Lung microvascular endothelial cell (primary cell): Measurements from ENCODE around the gene MAP1LC3B. TPM values are rescaled to one million over a fixed set of nuclear protein-coding genes. Genes with fewer than 3 reads are reported as not detected.
A peak's percentile ranks its signal among the peaks of the same experiment; 100 is the strongest.

ENCODE experiments used
- DNase-seq, 2 donors: peaks; one replicate each; pipeline versions ENCODE4 v3.0.0 to v3.0.0-alpha.2; 2010; ENCODE audit warnings: low read depth in 2 of 2
- total RNA-seq: library from RNA; depleted of rRNA; stranded (reverse); fragments of >200 nt; gene quantifications from 2 replicates; pipeline ENCODE4 v1.2.1, GENCODE V29; 2014

Gene MAP1LC3B
- total RNA-seq, 1 donor from 2014 or later = 21.6 TPM

DNA sequence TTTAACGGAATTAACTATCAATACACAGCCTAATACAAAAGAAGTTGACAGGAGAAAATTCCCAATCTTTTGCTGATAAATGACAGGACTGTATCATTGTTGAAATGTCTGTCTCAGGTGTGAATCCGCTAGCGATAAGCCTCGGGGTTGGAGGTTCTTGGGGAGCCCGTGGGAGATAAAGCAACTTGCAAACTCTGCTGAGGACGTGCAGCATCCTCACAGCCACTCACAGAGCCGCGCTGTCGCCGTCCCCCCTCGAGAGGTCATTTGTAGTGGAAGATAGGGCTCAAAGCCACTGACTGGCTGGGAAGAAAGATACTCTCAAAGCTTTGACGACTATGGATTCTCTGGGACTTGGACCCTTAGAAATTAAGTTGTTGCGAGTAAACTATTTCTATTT lies 17.0 kb downstream of the MAP1LC3B start:
- DNase-seq = no peak

DNA sequence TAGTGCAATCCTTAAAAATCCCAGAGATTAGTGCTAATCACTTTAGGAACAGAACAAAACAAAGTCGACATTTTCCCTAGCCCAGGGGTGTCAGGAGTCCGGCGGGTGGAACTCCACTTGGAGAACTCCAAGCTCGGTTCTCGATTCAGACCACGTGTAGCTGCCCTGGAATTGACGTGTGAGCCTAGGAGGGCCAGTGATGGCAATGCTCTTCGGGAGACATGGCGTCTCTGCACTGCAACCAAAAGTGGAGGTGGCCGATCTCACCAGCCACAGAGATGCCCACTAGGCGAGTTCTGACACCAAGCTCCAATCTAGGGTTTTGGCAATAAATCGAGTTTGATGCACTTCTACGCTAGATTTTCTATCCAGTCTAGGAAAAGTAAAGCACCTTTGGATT lies 17.6 kb downstream of the MAP1LC3B start:
- DNase-seq = no peak

DNA sequence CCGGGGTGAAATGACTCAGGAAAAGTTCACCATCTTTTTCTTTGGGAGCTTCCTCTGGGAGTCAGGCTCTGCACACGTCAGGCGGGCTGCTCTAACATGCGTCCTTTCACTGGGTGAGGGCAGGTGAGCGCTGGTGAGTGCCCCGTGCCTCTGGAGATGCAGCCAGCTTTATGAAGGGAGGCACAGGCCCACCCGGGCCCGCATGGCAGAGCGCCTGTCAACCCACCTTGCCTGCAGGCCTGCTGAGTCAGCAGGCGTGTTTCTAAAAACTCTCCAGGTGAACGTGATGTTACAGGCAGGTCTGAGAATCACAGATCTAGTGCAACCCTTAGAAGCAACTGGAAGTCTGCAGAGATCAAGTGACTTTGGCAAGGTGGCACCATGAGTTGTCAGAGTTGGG lies 18.4 kb downstream of the MAP1LC3B start:
- no peak for DNase-seq

DNA sequence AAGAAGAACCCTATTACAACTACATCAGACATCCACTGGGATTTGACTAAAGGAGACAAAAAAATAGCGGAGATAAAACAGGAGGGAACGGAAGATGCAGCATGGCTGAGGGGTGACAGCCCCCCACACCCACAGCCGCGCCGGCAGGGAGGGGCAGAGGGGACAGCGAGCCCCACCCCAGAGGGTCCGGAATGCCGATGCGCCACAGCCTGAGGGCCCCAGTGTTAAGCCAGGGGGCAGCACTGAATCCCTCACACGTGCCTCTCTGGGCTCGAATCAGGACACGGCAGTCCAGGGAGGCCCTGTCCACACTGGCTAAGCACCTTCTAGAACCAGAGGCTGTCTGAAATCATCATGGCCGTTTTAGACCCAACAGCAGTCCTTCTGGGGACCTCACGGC lies 18.8 kb downstream of the MAP1LC3B start:
- no peak for DNase-seq

DNA sequence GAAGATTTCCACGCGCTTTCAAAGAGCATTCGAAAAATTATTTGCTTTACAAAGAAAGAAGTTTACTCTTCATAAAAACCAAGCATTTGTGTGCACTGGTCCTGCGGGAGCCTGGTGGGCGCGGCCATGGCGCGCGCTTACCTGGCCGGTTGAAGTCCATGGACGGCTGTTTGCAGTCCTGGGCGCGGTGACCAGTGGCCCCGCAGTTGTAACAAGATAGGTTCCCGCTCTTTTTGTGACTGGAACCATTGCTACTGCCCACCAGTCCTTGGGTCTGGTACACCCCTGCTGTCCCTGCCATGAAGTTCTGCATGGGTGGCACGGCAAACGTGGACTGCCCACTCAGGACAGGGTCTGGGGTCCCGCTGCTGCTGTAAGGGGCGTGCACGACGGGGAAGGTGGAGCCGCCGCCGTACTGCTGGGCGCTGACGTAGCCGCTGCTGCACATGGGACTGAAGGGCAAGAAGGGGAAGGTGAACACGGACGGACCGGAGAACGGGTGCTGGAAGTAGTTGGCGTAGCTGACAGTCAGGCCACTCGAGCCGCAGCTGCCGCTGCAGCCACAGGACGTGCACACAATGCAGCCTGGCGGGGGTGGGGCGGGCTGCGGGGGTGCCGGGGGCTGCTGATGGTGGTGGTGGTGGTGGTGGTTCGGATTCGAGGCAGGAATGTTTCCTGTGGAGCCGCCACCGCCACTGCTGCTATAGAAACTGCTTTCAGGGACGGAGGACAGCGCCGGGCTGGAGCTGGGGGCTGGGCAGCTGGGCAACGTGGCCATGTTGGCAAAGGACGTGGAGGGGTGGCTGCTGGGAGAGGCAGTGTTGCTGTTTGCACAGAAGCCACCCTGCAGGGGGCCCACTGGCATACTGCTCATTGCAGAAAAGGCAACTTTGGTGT lies 19.5 kb downstream of the MAP1LC3B start:
- no peak for DNase-seq

DNA sequence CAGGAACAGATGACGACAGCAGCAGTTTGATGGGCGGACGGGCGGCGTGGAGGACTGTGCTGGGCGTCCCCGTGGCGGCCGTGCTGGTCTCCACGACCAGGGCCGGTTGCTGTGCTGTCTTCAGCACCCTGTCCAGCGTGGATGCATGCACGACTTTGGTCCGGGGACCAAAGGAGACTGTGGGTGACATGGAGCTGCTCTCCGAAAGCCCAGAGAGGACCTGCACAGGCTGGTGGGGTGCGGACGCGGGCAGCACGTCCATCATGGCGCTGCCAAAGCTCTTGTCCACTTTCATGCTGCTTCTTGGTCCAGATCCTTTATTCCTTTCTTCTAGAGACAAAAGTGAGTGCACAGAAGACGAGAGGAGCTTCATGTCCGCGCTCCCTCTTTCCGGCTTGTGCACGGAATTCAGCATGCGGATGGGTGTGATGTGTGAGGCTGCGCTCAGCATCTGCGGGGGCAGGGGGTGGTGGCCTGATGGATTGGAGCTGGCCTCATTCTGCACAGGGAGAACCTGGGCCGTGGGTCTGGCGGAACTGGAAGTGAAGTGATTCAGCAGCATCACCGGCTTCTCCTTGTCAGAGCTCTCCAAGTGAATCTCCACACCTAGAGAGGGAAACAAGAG lies 20.3 kb downstream of the MAP1LC3B start:
- DNase-seq = no peak

DNA sequence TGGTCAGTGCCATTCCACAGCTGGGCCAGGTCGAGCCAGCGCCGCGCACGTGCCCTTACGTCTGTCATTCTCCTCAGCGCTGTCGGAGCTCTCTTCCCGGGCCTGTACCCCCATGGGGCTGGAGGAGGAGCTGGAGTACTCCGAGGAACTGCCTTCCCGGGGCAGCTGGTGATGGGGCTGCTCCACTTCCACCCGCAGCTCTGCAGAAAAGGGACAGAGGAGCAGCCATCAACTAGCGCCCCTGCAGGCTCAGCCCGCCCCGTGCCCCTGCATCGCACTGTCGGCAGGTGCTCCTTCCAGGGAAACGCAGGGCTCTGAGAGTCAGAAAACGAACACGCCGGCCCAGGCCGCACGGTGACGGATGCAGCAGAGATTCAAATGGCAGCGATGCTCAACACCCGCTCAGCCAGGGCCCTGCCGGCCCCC lies 20.9 kb downstream of the MAP1LC3B start:
- DNase-seq = no peak

DNA sequence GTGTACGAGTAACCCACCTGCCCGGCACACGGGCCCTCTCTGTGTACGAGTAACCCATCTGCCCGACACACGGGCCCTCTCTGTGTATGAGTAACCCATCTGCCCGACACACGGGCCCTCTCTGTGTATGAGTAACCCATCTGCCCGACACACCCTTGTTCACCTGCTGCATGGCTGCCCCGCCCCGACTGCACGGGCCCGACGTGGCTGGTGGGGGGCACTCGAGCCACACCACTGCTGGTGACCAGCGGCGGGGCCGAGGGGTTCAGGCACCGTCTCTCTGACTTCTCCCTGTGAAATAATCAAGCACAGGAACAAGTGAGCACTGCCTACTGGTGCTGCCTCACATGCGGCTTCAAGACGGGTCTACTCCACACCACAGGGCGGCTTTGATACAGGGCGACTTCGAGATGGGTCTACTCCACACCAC lies 22.1 kb downstream of the MAP1LC3B start:
- DNase-seq = no peak

DNA sequence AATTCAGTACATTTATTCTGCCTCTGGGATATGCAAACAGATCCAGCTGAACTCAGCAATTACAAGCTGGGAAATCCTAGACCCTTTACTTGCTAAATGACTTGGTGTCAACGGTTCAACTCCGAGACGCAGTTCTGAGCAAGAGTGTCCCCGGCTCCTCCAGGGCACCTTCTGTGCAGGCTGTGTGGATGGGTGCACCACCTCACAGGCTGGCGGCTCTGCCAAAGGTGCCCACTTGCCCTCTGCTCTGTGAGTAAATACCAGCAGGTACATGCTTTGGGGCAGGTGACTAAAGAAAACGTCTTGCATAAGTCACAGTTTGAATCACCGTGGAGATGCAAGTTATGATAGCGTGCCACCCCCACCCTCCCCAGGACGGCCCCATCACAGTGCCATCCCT lies 23.3 kb downstream of the MAP1LC3B start:
- no peak for DNase-seq

DNA sequence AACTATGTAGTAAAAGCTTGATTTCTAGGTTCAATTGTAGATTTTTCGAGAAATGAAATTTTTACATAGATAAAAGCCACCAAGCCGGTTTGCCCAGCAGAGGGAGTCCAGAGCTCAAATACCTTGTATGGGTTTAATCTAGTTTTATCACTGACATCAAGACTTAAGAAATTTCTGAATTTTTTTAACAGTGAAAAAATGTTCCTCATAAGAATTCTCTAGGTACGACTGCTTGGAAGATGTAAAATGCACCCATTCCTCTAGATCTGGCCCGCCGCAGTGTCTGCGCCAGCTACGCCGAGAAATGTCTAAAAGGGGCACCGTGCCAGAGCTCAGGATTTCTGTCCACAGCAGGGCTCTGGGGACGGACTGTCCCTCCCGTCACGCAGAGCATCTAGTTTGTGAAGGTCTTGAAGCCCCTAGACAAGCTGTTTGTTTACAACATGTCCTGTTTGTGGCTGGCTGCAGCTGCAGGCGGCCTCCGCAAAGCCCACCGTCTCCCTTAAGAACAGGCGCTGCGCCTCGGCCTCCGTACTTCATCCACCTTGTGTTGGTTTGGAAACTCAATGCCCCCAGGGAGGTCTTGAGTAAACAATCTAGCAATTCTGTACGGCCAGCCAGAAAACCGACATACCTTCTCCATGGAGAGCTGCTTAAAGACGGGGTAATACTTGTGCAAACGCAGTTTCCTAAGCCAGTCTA lies 24.8 kb downstream of the MAP1LC3B start:
- peak; percentile 70 to 76 for DNase-seq

DNA sequence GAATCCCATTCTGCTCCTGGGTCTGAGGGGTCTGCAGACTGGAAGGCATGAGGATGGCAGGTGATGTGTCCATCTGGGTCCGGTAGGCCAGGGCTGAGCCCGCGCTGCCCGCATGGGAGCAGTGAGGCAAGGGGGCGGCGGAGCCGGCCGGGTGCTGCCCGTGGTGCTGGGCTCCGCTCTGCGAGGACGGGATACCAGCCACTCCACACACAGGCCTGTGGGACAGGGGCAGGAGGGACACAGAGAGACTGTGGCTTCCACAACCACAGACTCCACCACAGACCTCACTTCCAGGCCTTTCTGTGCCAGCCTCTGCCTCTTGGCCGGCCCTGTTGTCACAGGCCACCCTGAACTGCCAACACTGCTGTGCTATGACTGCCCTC lies 25.4 kb downstream of the MAP1LC3B start:
- no peak for DNase-seq

DNA sequence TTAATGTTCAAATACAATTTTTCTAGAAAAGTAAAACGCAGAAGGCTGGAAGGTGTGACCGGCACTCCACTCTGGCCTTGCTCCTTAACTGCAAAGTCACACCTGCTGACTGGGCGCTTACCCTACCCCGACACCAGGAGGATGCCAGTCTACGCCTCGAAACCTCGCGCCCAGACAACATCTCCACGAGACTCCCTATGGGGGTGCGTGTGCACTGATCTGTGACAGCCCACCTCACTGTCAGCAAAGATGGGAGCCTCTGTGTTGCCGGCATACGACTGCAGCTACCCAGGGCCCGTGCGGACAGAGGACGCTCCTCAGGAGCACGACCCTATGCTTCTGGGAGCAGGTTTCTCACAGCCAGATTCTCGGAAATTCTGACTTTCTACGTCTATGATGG lies 26.1 kb downstream of the MAP1LC3B start:
- no peak for DNase-seq

DNA sequence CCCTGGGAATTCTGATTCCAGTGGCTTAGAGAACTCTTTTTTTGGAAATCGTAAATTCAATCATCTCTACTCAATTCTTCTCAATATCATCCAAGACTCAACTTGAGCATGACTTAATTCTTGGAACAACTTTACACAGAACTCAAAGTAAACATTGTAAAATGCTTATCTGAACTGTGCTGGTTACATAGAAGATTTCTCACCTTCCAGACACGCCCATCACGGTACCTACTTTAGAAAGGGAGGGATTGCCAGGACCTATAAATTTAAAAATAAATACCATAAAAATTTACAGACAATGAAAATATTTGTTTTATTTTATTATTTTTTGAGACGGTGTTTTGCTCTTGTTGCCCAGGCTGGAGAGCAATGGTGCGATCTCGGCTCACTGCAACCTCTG lies 26.5 kb downstream of the MAP1LC3B start:
- DNase-seq = no peak

DNA sequence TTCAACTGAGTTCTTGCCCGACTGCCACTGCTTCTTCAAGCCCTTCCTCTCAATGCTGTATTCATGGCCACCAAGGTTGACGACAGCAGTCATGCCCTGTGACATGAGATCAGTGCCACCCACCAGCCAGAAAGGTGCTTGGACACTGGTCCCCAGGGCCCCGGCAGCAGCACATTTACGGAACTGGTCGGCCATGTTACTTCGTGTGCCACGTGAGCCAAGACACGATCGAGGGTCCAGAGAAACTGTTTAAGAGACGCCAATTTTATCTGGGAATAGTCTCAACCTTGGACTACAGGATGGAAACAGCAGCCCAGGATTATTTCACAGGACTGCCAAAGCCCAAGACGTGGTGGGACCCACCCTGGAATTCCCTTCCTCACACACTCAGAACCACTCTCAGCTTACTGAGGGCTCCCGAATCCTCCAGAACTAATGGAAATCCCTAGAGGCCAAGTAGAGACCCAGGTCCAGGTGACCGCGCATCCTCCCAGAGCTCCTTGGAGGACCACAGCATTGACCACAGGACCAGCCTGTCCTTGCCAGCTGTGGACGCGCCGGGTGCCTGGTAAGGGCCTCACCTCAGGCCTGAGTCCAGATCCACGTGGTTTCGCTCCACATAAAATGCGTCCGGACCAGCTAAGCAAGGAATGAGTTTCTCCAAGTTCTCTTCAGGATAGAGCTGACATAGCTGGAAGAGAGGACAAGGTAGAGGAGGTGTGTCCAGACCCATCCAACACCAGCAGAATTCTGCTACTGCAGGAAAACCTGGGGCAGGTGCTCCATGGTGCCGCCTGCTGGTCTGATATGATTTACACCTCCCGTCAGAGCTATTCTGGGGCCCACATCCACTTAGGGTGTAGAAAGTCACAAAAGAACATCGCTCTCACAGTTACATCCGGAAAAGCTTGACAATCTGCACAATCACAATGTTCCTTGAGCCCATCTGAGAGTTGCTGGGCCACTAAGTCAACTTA lies 28.2 kb downstream of the MAP1LC3B start:
- no peak for DNase-seq

DNA sequence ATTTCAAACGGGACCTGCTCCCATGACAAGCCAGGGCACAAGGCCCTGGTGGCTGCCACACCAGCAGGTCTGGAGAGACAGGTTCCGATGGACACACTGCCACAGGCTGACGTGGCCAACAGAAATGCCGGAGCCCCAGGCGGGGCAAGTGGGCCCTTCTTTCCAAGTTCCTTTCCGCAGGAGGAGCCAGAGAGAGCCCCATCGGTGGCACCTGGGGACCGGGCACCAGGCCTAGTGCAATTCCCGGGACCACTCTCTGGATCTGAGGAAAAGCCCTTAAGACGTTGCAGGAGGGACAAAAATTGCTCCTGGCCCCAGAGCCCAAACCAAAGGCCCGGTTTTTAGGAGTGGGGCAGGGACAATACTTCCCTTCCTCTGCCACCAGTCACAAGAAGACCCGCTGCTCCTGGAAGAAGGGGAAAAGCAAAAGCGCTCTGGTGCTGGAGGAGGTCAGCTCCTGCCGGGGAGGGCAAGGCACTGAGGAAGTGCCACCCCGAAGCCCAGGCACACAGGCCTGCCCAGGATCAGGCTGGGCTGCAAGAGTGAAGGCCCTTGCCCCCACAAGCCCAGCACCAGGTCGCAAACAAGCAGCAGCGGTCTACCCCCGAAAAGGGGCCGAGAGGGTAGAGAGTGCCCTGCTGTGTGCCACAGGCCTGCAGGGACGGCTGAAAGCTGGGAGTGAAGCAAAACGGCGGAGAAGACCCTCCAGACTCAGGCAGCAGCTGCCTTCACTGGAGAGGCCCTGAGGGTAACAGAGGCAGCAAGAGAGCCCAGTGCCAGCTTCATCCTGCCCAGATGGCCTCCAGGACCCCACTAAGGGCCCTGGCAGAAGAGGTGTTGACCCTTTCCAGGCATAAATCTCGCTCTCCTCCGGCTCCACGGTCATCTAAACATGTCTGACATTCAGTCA lies 29.1 kb downstream of the MAP1LC3B start:
- no peak for DNase-seq

DNA sequence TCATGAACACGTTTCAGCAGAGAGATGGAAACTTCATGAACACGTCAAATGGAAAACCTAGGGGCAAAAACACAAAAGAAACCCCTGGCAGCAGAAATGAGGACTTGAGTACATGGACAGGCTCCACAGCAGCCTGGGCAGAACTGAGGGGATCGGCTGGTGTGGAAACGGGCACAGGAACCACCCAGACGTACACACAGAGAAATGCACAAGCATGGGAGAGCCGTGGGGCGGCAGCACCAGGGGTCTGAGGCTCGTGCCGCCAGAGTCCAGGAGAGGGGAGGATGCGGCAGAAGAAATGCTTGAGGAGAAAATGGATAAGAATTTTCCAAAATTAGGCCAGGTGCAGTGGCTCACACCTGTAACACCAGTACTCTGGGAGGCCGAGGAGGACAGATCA lies 30.0 kb downstream of the MAP1LC3B start:
- no peak for DNase-seq

DNA sequence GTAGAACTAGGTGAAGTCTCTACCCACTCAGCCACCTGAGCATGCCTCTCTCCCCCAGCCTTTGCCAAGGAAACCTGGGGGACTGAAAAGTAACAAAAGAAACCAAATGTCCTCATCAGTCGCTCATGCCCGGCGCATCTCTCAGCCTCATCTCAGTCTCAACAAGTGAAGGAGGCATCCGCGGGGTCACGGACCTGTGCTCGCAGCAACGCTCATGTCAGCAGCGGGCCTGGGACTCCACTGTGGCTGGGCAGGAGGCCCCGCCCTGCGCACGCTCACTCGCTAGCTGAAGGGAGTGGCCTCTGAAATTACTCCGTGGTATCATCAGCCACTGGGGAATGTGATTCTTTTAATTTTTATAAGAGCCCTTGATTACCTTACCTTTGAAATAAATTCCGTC lies 31.3 kb downstream of the MAP1LC3B start:
- no peak for DNase-seq

DNA sequence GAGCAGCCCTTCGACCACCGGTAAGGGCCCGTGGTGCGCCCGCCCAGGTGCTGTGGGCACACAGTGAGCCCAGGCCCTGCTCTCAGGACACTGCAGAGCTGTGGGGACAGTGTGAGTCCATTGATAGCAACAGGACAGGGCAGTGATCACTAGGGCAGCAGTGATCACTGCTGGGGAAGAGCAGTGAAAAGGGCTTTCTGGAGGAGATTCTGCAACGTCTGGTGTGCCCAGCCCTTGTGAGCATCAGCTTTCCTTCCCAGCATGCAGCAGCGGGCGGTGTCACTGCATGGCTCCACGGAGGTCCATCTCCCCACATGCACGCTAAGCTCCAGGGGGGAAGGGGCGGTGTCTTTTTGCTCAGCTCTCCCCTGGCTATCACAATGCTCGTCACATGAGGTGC lies 32.1 kb downstream of the MAP1LC3B start:
- no peak for DNase-seq

DNA sequence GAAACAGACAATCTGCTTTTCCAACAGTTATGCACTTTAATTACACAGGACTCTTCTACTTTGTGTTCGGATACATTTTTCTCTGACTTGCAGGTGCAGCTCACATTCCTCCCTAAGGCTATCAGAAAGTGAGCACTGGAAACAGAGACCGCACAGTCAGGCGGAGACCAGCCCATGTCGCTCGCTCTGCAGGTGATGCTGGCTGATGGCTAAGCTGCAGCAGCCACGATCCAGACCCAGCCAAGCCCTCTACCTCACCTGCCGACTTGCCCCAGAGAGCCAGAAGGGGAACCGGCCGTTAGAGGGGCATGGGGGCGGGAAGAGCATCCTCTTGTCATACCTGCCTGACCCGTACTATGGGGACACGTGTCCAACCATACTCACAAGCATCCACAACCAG lies 33.8 kb downstream of the MAP1LC3B start:
- no peak for DNase-seq
